IPS-NIHi7 (cell line): Measurements from ENCODE around the gene LRRC2.
"Not testable (repeated sequence)": the region's sequence is repeated elsewhere in the genome, so short reads cannot be mapped to it uniquely, and the experiment has no call there.

ENCODE experiments used
- DNase-seq: peaks from one replicate; pipeline ENCODE4 v3.0.0; 2012; ENCODE audit warnings: mixed read lengths; ENCODE audit errors: extremely low spot score

Gene LRRC2

GRCh38 chr3:46535746-46536145, 30.4 kb downstream of the LRRC2 start:
- no peak for DNase-seq

GRCh38 chr3:46533091-46533490, 33.0 kb downstream of the LRRC2 start:
- DNase-seq: no peak

DNA sequence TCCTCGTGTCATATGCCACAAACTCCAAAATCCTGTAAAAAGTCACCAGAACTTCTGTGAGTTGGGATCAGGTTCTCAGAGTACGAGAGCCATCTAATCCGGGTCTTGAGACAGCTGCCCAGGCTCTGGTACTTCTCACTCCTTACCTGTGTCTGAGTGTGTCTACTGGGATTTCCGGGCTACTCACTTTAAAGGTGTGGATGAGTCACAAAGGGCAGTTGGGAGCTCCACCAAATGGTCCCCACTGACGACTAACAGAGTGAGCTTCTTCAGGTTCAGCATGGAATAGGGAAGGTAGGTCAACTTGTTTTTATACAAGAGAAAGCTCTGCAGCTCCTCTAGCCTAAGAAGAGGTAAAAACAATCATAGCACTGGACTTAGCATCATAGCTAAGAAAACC, 38.9 kb downstream of the LRRC2 start:
- no peak for DNase-seq

DNA sequence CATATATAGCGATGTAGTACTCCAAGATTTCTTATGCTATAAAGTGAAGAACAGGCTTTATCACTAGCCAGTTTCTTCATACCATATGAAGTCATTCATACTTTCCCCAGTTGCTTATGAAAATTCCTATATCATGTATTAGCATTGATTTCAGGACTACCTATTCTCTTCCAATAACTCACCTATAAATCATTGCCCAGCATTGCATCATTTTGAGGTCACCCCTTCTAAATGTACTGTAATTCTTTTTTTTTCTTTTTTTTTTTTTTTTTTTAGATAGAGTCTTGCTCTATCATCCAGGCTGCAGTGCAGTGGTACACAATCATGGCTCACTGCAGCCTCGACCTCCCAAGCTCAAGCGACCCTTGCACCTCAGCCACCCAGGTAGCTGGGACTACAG, 41.3 kb downstream of the LRRC2 start:
- no peak for DNase-seq

DNA sequence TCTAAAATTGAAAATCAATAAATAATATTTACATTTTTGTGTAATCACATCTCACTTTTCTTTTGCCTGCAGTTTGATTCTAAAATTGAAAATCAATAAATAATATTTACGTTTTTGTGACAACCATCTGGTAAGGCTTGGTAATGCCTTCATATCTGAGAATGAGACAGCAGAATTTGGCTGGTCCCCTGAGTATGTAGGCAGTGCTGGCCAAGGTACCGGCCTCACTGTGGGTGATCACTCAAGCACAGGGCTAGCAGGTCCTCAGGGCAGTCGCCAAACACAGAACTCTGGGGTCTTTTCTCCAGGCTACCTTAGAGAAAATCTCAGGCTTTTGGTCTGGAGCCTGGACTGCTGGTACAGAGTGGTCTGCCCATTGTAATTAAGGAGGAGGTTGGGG, 42.1 kb downstream of the LRRC2 start:
- peak; percentile 40 for DNase-seq

- DNase-seq: no peak
Observed at GRCh38 chr3:46523556-46523955, 42.5 kb downstream of the LRRC2 start.

DNA sequence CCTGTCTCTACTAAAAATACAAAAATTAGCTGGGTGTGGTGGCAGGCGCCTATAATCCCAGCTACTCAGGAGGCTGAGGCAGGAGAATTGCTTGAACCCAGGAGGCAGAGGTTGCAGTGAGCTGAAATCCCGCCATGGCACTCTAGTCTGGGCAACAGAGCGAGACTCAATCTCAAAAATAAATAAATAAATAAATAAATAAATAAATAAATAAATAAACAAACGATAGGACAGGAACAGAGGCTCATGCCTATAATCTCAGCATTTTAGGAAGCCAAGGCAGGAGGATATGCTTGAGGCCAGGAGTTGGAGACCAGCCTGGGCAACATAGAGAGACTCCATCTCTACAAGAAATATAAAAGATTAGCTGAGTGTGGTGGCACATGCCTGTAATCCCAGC, 43.9 kb downstream of the LRRC2 start:
- not testable (repeated sequence) for DNase-seq

- no peak for DNase-seq
Observed at GRCh38 chr3:46521096-46521495, 45.0 kb downstream of the LRRC2 start.

- no peak for DNase-seq
Observed at GRCh38 chr3:46520531-46520930, 45.6 kb downstream of the LRRC2 start.

GRCh38 chr3:46519952-46520351, 46.1 kb downstream of the LRRC2 start:
- DNase-seq: no peak

DNA sequence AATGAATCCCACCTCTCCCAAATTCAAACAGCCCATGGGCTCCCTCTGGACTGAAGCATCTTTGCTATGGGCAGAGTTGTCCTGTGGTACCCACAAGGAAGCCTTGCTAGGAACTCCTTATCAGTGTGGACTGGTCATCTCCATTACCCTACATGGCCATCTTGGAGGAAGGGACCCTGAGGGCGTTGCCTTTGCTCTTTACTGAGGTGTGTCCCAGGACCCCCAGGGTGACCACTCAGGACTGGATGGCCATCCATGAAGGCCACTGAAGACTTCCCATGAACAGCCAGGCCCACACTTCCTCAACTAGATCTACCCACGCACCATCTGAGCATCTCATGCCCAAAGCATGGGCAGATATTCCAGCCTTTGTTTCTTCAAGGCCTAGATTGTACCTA, 48.3 kb downstream of the LRRC2 start:
- no peak for DNase-seq

DNA sequence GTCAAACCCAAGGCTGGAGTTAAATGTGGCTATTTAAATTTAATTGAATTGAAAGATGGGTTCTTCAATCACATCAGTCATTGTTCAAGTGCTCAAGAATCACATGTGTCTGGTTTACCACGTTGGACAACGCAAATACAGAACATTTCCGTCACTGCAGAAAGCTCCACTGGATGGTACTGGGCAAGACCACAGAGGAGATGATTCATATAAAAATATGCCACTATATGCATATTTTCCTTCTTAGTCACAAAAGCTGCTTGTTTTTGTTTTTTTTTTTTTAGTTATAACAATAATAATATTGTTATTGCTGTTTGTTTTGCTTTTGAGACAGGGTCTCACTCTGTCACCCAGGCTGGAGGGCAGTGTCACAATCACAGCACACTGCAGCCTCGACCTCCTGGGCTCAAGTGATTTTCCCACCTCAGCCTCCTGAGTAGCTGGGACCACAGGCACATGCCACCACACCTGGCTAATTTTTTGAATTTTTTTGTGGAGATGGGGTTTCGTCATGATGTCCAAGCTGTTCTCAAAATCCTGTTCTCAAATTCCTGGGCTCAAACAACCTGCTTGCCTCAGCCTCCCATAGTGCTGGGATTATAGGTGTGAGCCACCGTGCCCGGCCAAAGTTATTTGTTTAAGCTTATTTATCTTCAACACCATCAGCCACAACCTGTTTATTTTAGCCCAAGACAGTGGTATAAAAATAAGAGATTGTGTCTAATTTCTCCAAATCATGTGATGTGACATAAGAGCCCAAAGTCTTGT, 48.9 kb downstream of the LRRC2 start:
- DNase-seq: no peak

- DNase-seq: no peak
Observed at GRCh38 chr3:46516521-46516920, 49.6 kb downstream of the LRRC2 start.

DNA sequence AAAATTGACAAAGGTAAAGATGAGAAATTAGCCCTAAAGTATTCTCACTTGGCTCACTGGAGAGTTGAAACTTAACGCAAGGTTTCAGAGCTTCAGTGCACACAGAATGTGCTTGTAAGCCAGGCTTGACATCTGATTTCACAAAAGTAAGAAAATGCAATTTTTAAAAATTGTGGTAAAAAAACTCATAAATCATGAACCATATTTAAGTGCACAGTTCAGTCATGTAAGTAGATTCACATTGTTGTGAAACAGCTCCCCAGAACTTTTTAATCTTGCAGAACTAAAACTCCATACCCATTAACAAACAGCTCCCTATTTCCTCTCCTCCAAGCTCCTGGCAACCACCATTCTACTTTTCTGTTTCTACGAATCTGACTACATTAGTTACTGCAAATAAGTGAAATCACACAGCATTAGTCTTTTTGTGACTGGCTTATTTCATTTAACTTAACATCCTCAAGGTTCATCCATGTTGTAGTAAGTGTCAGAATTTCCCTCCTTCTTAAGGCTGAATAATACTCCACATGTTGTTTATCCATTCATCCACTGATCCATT, 53.8 kb downstream of the LRRC2 start:
- no peak for DNase-seq

DNA sequence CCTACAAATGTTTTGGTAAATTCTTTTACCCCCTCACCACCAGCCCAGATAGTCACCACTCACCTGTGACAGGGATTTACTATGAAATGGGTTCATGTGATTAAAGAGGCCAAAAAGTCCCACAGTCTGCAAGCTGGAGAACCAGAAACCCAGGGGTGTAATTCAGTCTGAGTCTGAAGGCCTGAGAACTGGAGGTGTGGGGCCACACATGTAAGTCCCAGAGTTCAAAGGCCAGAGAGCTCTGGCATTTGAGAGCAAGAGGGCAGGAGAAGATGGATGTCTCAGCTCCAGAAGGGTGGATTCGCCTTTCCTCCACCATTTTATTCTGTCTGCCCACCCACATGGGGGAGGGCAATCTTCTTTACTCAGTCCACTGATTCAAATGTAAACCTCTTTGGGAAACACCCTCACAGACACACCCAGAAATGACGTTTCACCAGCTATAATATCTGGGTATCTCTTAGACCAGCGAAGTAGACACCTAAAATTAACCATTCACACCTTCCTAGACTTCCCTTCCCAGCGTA, 56.4 kb downstream of the LRRC2 start:
- DNase-seq: no peak

- DNase-seq: no peak
Observed at GRCh38 chr3:46508850-46509591, 57.1 kb downstream of the LRRC2 start.

DNA sequence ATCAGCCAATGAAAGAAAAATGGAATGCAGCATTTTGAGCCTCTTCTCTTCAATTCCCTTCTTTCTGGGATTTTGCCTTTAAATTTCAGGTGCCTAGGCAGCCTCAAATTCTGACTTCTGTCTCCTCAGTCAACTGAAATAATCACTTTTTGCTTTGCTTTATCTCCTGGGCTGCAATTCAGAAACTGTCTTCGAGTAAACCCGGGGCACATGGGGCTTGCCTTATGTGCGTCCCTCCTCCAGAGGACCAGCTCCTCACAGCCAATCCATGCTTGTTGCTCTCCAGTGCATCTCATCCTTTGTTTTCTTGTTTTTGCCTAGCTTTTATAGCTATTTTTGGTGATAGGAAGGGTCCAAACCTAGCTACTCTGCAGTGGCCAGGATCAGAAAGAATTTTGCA, 59.6 kb downstream of the LRRC2 start:
- no peak for DNase-seq

- DNase-seq: no peak
Observed at GRCh38 chr3:46505953-46506352, 60.1 kb downstream of the LRRC2 start.

GRCh38 chr3:46504789-46505188, 61.3 kb downstream of the LRRC2 start:
- DNase-seq: no peak

- no peak for DNase-seq
Observed at GRCh38 chr3:46503200-46503874, 62.8 kb downstream of the LRRC2 start.

DNA sequence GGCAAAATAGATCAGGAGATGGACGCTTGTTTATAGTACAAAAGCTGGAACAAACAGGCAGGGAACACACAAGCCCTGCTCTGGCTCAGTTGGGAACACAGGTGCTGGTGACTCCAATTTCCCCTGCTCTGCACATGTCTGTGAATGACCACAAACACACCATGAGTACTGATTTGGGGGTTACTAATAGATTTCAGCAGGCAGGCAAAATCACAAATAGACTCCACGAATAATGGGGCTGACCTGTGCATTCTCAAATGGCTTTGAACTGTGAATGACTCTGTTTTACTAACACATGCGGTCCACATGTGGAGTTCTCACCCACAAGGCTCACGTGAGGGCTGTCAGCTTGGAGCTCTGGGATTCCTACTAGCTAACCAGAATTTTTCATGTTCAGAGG, 64.4 kb downstream of the LRRC2 start:
- no peak for DNase-seq
